Testis (tissue), 2 donors: ENCODE measurements around the gene RERE.

ENCODE experiments used
- CTCF ChIP-seq, 3 experiments: fragments of 450-650 bp in 2 of 3; fragments of 200-600 bp in 1 of 3; sonication (generic) in 1 of 3; IDR thresholded peaks; one replicate each; pipeline ENCODE4 v1.5.1; 2016 to 2019; ENCODE audit warnings: antibody characterized with exemption in 3 of 3, mild to moderate bottlenecking in 2 of 3, moderate library complexity in 1 of 3
- POLR2A ChIP-seq: fragments of 450-650 bp; IDR thresholded peaks from one replicate; pipeline ENCODE4 v1.6.1; 2017; ENCODE audit warnings: antibody characterized with exemption, mild to moderate bottlenecking, moderate library complexity

GRCh38 chr1:8711151-8711550 is 106.3 kb downstream of the RERE start:
- TF ChIP-seq CTCF (IDR thresholded peaks at IDR 0.05) (no peak), POLR2A (no peak)
